ENCODE results near the gene IGF2.

IGF2 gene

GRCh38 chr11:2167141-2168045 lies 28.2 kb upstream of the IGF2 start:
- Histone ChIP-seq H3K9ac (ENCODE audit: low read length) (no peak overlapping the region), H3K9me3 (ENCODE audit: low read length) (no peaks in the 10 kb centered on the region), H2AFZ (ENCODE audit: low read length) (no peak overlapping the region), H3K4me3 (ENCODE audit: low read depth, low read length, poor library complexity, severe bottlenecking) (no peak overlapping the region), H3K4me1 (ENCODE audit: insufficient read depth, low read length, severe bottlenecking) (no peaks in the 10 kb centered on the region), H3K4me2 (ENCODE audit: low read length) (no peak overlapping the region), H3K27ac (ENCODE audit: low read depth, low read length, poor library complexity, severe bottlenecking) (no peak overlapping the region), H3K36me3 (ENCODE audit: insufficient read depth, low read length) (no peaks in the 10 kb centered on the region), H4K20me1 (ENCODE audit: insufficient read depth, low read length) (no peaks in the 10 kb centered on the region), H3K27me3 (ENCODE audit: insufficient read depth, low read length) (no peaks in the 10 kb centered on the region), H3K79me2 (ENCODE audit: insufficient read depth, low read length) (no peaks in the 10 kb centered on the region), H3F3A (ENCODE audit: insufficient read depth, low read length) (no peaks in the 10 kb centered on the region), H3K9me2 (ENCODE audit: low read depth, low read length) (no peaks in the 10 kb centered on the region)
- no peak for TF ChIP-seq EZH2 (IDR thresholded peaks at IDR 0.05; ENCODE audit: borderline replicate concordance, low read length)

- Histone ChIP-seq H4K20me1 (ENCODE audit: insufficient read depth, low read length) (no peaks in the 10 kb centered on the region), H3K4me1 (ENCODE audit: insufficient read depth, low read length, severe bottlenecking) (no peaks in the 10 kb centered on the region), H3K4me3 (ENCODE audit: low read depth, low read length, poor library complexity, severe bottlenecking) (no peak overlapping the region), H3K27ac (ENCODE audit: low read depth, low read length, poor library complexity, severe bottlenecking) (no peak overlapping the region), H3K4me2 (ENCODE audit: low read length) (no peak overlapping the region), H3K27me3 (ENCODE audit: insufficient read depth, low read length) (no peaks in the 10 kb centered on the region), H3K9me2 (ENCODE audit: low read depth, low read length) (no peaks in the 10 kb centered on the region), H2AFZ (ENCODE audit: low read length) (no peak overlapping the region), H3K9ac (ENCODE audit: low read length) (no peak overlapping the region), H3K9me3 (ENCODE audit: low read length) (no peaks in the 10 kb centered on the region), H3K79me2 (ENCODE audit: insufficient read depth, low read length) (no peaks in the 10 kb centered on the region), H3F3A (ENCODE audit: insufficient read depth, low read length) (no peaks in the 10 kb centered on the region), H3K36me3 (ENCODE audit: insufficient read depth, low read length) (no peaks in the 10 kb centered on the region)
- TF ChIP-seq CTCF (IDR thresholded peaks at IDR 0.05; ENCODE audit: low read length) (peak; percentile 49), EZH2 (IDR thresholded peaks at IDR 0.05; ENCODE audit: borderline replicate concordance, low read length) (no peak)
These were observed 27.1 kb upstream of the IGF2 start for GRCh38 chr11:2166091-2166851.

- Histone ChIP-seq H3K4me1 (ENCODE audit: insufficient read depth, low read length, severe bottlenecking) (no peaks in the 10 kb centered on the region), H3K9me3 (ENCODE audit: low read length) (no peaks in the 10 kb centered on the region), H3K36me3 (ENCODE audit: insufficient read depth, low read length) (no peaks in the 10 kb centered on the region), H3K79me2 (ENCODE audit: insufficient read depth, low read length) (no peaks in the 10 kb centered on the region), H3K27me3 (ENCODE audit: insufficient read depth, low read length) (no peaks in the 10 kb centered on the region), H3K27ac (ENCODE audit: low read depth, low read length, poor library complexity, severe bottlenecking) (no peak overlapping the region), H3K4me3 (ENCODE audit: low read depth, low read length, poor library complexity, severe bottlenecking) (no peak overlapping the region), H3K9me2 (ENCODE audit: low read depth, low read length) (no peaks in the 10 kb centered on the region), H3F3A (ENCODE audit: insufficient read depth, low read length) (no peaks in the 10 kb centered on the region), H3K9ac (ENCODE audit: low read length) (no peak overlapping the region), H3K4me2 (ENCODE audit: low read length) (no peak overlapping the region), H2AFZ (ENCODE audit: low read length) (no peak overlapping the region), H4K20me1 (ENCODE audit: insufficient read depth, low read length) (no peaks in the 10 kb centered on the region)
- TF ChIP-seq CTCF (IDR thresholded peaks at IDR 0.05; ENCODE audit: low read length), result no peak
- TF ChIP-seq EZH2 (IDR thresholded peaks at IDR 0.05; ENCODE audit: borderline replicate concordance, low read length), result no peak
These were observed 26.4 kb upstream of the IGF2 start for GRCh38 chr11:2165571-2165970.

All from OCI-LY1 (cell line).